Omental fat pad (tissue), 4 donors: Measurements from ENCODE around the gene MAN1C1. TPM values are rescaled to one million over a fixed set of nuclear protein-coding genes. Genes with fewer than 3 reads are reported as not detected.

Experiments
- ATAC-seq: fragments of 150-250 bp; one replicate; pipeline ENCODE4 v1.9.1; 2016; ENCODE audit warnings: mild to moderate bottlenecking, moderate library complexity; ENCODE audit not compliant: low FRiP score
- DNase-seq: peaks from one replicate; pipeline ENCODE4 v3.0.0-alpha.2; 2019; ENCODE audit warnings: low spot score
- CTCF ChIP-seq, 3 donors: fragments of 450-650 bp; IDR thresholded peaks; one replicate each; pipeline ENCODE4 v1.5.1; 2016 to 2017; ENCODE audit warnings: antibody characterized with exemption in 3 of 3, mild to moderate bottlenecking in 3 of 3, moderate library complexity in 2 of 3
- total RNA-seq, 4 donors: library from RNA; depleted of rRNA; stranded (reverse); fragments of >200 nt; gene quantifications; one replicate each; pipeline ENCODE4 v1.1.0, GENCODE V29; 2016

MAN1C1 gene
- total RNA-seq, 4 donors from 2014 or later, result 21.0 to 47.4 (median 24.4) TPM

- ATAC-seq (no peak), DNase-seq (no peak)
- no peak for TF ChIP-seq CTCF (IDR thresholded peaks at IDR 0.05)
Observed at GRCh38 chr1:25831569-25832196, 215.1 kb downstream of the MAN1C1 start.

- no peak for DNase-seq
- ATAC-seq, result no peak
- no peak for TF ChIP-seq CTCF (IDR thresholded peaks at IDR 0.05)
Observed at GRCh38 chr1:25832336-25833037, 215.9 kb downstream of the MAN1C1 start.

GRCh38 chr1:25833158-25833557 is 216.6 kb downstream of the MAN1C1 start:
- ATAC-seq, result no peak
- no peak for TF ChIP-seq CTCF (IDR thresholded peaks at IDR 0.05)
- DNase-seq, result no peak

Other genes starting within 250 kb of the MAN1C1 start
- under 1 TPM in 1 of 4 donors, not detected in 3; 0.44 TPM for gene RHCE, start 196.0 kb upstream of the MAN1C1 start, total RNA-seq
- gene MACO1, start 185.9 kb upstream of the MAN1C1 start, total RNA-seq, result 10 to 100 TPM; 13.0 to 16.6 (median 15.7) TPM
- 10 to 100 TPM in 3 of 4 donors, 1 to 10 TPM in 1; 7.1 to 18.7 (median 15.8) TPM for gene LDLRAP1, start 73.2 kb upstream of the MAN1C1 start, total RNA-seq
- 10 to 100 TPM; 26.0 to 57.3 (median 53.6) TPM for gene SELENON, start 183.4 kb downstream of the MAN1C1 start, total RNA-seq
- gene MTFR1L, start 203.2 kb downstream of the MAN1C1 start, total RNA-seq, result 10 to 100 TPM; 40.8 to 84.2 (median 61.3) TPM
- gene AUNIP, start 242.7 kb downstream of the MAN1C1 start, total RNA-seq, result not detected